ENCODE results near the gene ZSCAN21. TPM values are rescaled to one million over a fixed set of nuclear protein-coding genes. Genes with fewer than 3 reads are reported as not detected.
A peak's percentile ranks its signal among the peaks of the same experiment; 100 is the strongest.

Gene ZSCAN21
- total and polyA plus RNA-seq, 2 donors (not counting 3 experiments of a cell fraction or from before 2014, with no cell fraction given), result 7.4 to 7.7 TPM

DNA sequence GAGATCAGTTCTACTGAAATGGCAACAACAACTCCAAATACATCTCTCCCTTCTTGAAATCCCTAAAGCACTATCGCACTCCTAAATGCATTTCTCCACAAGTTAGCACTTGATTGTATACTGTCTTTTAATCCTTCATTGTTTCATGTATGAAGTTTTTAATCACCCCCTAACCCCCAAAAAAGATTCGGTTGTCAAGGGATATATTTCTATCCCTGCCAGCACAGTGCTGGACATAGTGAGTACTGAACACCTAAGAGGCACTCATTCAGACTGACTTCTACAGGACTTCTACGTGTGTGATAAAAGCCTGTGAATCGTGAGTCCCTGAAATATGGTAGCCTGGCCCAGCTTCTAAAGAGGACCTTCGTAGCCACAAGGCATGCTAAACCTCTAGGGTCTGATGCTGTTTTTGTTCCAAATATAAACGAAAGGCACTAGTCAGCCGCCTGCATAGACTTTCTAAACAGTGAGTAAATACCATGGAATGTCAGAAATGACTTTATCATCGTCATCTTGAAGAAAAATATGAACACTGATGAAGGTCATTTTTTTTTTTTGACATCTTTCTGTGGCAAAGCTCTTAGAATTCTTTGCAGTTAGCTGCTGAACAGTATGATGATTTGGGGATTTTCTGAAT lies 14.6 kb upstream of the ZSCAN21 start:
- Histone ChIP-seq H3K4me2 (ENCODE audit: insufficient read depth, low read length) (no peak overlapping the region), H3K9me3 (replicated peaks; ENCODE audit: control insufficient read depth, insufficient read depth, low read length) (no peaks in the 10 kb centered on the region), H2AFZ (ENCODE audit: low read depth, low read length) (no peak overlapping the region), H3K9me1 (replicated peaks; ENCODE audit: control insufficient read depth, extremely low read depth, insufficient read depth, low read length) (no peaks in the 10 kb centered on the region), H3K27me3 (ENCODE audit: control insufficient read depth in 2 of 2, insufficient read depth in 2 of 2, low read length in 2 of 2) (no peaks in the 10 kb centered on the region), H3K27ac (ENCODE audit: insufficient read depth, low read depth, low read length) (peak overlapping the region; percentile 58), H3K4me1 (ENCODE audit: control insufficient read depth, extremely low read depth, insufficient read depth, low read length) (peaks cover 9% of the 10 kb centered on the region), H3K9ac (replicated peaks; ENCODE audit: extremely low read depth, insufficient read depth, low read length) (no peak overlapping the region), H3K36me3 (ENCODE audit: control insufficient read depth in 2 of 2, extremely low read depth in 1 of 2, insufficient read depth in 2 of 2, low read length in 2 of 2) (peaks cover 19 to 41% of the 10 kb centered on the region in 2 experiments), H3K4me3 (replicated peaks in 1 of 3; ENCODE audit: insufficient read depth in 1 of 3, low read depth in 1 of 3, low read length in 3 of 3) (no peak overlapping the region), H4K20me1 (replicated peaks; ENCODE audit: control insufficient read depth, extremely low read depth, insufficient read depth, low read length) (no peaks in the 10 kb centered on the region), H3K79me2 (ENCODE audit: control insufficient read depth, insufficient read depth, low read length) (no peaks in the 10 kb centered on the region)
- DNase-seq (ENCODE audit: low read depth, low spot score) (peak; percentile 46), FAIRE-seq (peak; percentile 83)
- intact Hi-C loops (cut with micrococcal nuclease), result no loop called here
- peak; percentile 35 for TF ChIP-seq FOS (IDR thresholded peaks at IDR 0.05; ENCODE audit: borderline replicate concordance, insufficient read depth, low read length)
- no peak for TF ChIP-seq EZH2 (IDR thresholded peaks at IDR 0.05; ENCODE audit: borderline replicate concordance, low read depth, low read length, severe bottlenecking)
- TF ChIP-seq POLR2AphosphoS5 (IDR thresholded peaks at IDR 0.05; ENCODE audit: insufficient read depth, low read depth, low read length), result no peak
- TF ChIP-seq GATA2 (IDR thresholded peaks at IDR 0.05; ENCODE audit: insufficient read depth, insufficient read length, low read depth, low read length), result peak; percentile 75
- TF ChIP-seq POLR2A (IDR thresholded peaks at IDR 0.05; ENCODE audit: low read depth, low read length), result no peak
- peak; percentile 46 for TF ChIP-seq JUN (IDR thresholded peaks at IDR 0.05; ENCODE audit: borderline replicate concordance, insufficient read depth, insufficient read length, low read depth)
- no peak for TF ChIP-seq MYC (IDR thresholded peaks at IDR 0.05; ENCODE audit: low read depth, low read length)
- ChIA-PET CTCF (interaction anchor here (0.6 to 0.9 kb wide), 2 partner anchors 18 to 19 kb away, joined by 3 read pairs; no protein-coding TSS in a partner anchor), POLR2A (no interaction called here)
- dilution Hi-C loops (cut with MboI; ENCODE audit: extremely low pct_ligation_motif_present, low sequenced_read_pairs), result no loop called here
- BruUV-seq (replicated peaks), result no TSS peak

- no TSS peak for BruUV-seq (replicated peaks)
- no peak for FAIRE-seq
- Histone ChIP-seq H3K9ac (replicated peaks; ENCODE audit: extremely low read depth, insufficient read depth, low read length) (no peak overlapping the region), H3K4me2 (ENCODE audit: insufficient read depth, low read length) (no peak overlapping the region), H3K36me3 (ENCODE audit: control insufficient read depth in 2 of 2, extremely low read depth in 1 of 2, insufficient read depth in 2 of 2, low read length in 2 of 2) (peaks cover 19 to 33% of the 10 kb centered on the region in 2 experiments), H3K27ac (ENCODE audit: insufficient read depth, low read depth, low read length) (peak overlapping the region; percentile 60), H3K4me1 (ENCODE audit: control insufficient read depth, extremely low read depth, insufficient read depth, low read length) (peaks cover 14% of the 10 kb centered on the region), H3K9me3 (replicated peaks; ENCODE audit: control insufficient read depth, insufficient read depth, low read length) (no peaks in the 10 kb centered on the region), H2AFZ (ENCODE audit: low read depth, low read length) (no peak overlapping the region), H3K79me2 (ENCODE audit: control insufficient read depth, insufficient read depth, low read length) (no peaks in the 10 kb centered on the region), H3K9me1 (replicated peaks; ENCODE audit: control insufficient read depth, extremely low read depth, insufficient read depth, low read length) (no peaks in the 10 kb centered on the region), H3K4me3 (replicated peaks in 1 of 3; ENCODE audit: insufficient read depth in 1 of 3, low read depth in 1 of 3, low read length in 3 of 3) (no peak overlapping the region), H3K27me3 (ENCODE audit: control insufficient read depth in 2 of 2, insufficient read depth in 2 of 2, low read length in 2 of 2) (no peaks in the 10 kb centered on the region), H4K20me1 (replicated peaks; ENCODE audit: control insufficient read depth, extremely low read depth, insufficient read depth, low read length) (no peaks in the 10 kb centered on the region)
- dilution Hi-C loops (cut with MboI; ENCODE audit: extremely low pct_ligation_motif_present, low sequenced_read_pairs) (no loop called here), intact Hi-C loops (cut with micrococcal nuclease) (no loop called here)
- TF ChIP-seq POLR2A (IDR thresholded peaks at IDR 0.05; ENCODE audit: low read depth, low read length), result no peak
- no peak for TF ChIP-seq FOS (IDR thresholded peaks at IDR 0.05; ENCODE audit: borderline replicate concordance, insufficient read depth, low read length)
- TF ChIP-seq MAX (IDR thresholded peaks at IDR 0.05; ENCODE audit: insufficient read depth, insufficient read length), result no peak
- TF ChIP-seq POLR2AphosphoS5 (IDR thresholded peaks at IDR 0.05; ENCODE audit: insufficient read depth, low read depth, low read length), result no peak
- TF ChIP-seq GATA2 (IDR thresholded peaks at IDR 0.05; ENCODE audit: insufficient read depth, insufficient read length, low read depth, low read length), result no peak
- TF ChIP-seq CTCF (IDR thresholded peaks at IDR 0.05; ENCODE audit: extremely low read depth in 1 of 2, insufficient read depth in 1 of 2, low read depth in 1 of 2, low read length in 2 of 2), result no peak
- TF ChIP-seq MYC (IDR thresholded peaks at IDR 0.05; ENCODE audit: low read depth, low read length), result no peak
- no peak for TF ChIP-seq JUN (IDR thresholded peaks at IDR 0.05; ENCODE audit: borderline replicate concordance, insufficient read depth, insufficient read length, low read depth)
- no peak for TF ChIP-seq EZH2 (IDR thresholded peaks at IDR 0.05; ENCODE audit: borderline replicate concordance, low read depth, low read length, severe bottlenecking)
- DNase-seq (ENCODE audit: low read depth, low spot score), result no peak
- POLR2A ChIA-PET, result no interaction called here
- CTCF ChIA-PET, result interaction anchor here (0.9 kb wide), 1 partner anchor 18 kb away, joined by 3 read pairs; no protein-coding TSS in a partner anchor
Observed at GRCh38 chr7:100035876-100036275, 13.7 kb upstream of the ZSCAN21 start.
